Measurements from ENCODE around the gene CDKAL1.
"Not testable (repeated sequence)": the region's sequence is repeated elsewhere in the genome, so short reads cannot be mapped to it uniquely, and the experiment has no call there.

The CDKAL1 gene

DNA sequence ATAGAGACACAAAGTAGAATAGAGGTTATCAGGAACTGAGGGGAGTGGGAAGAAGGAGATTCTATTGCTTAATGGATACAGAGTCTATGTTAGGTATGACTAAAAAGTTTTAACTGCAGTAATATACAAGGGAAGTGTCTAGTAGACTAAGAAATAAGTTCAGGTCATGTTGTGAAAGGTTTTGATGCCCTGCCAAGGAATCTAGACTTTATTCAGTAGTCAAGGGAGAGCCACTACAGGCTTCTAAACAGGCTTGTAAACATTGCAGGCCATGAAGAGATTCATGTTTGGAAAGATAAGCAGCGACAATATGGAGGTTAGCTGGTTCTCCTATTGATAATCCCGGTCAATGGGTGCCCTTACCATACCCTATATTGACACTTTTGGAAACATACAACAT is 706.5 kb downstream of the CDKAL1 start:
- DNase-seq: no peak

DNA sequence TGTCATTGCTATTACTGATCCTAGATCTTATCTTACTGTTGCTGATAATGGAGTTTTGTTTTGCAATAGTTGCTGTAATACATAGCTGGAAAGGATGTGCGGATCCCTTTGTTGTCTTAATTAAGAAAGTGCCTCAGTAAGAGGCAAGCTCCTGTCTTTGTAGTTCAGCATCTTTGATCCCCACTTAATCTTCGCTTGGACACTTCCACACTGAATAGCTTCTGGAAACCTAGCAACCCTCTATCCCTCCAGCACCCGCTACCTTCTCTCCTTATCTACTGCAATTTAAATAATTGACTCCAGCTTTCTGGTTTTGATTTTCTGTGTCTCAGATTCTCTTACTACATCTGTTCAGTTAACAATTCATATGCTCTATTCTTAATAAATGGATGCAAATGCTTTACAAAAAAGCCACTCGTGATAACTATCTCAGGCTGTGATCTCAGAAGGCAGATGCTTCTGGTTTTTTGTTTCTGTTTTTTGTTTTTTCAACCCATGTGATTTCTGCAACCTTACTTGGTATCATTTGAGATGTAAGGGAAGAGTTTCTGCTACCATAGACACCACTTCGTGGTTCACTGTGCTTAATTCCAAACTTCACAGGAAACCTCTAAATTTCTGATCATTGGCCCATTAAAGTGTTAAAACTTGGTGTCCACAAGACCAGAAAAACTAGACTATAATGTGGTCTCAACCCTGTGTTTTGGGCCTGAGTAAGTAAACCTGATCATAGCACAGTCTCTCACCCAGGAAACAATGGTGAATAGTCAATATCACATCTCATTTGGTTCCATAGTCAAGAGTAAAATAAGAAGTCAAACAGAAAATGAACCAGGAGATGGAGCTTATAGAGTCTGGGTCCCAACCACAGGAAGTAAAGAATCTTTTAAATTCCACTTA is 707.2 kb downstream of the CDKAL1 start:
- DNase-seq: no peak

DNA sequence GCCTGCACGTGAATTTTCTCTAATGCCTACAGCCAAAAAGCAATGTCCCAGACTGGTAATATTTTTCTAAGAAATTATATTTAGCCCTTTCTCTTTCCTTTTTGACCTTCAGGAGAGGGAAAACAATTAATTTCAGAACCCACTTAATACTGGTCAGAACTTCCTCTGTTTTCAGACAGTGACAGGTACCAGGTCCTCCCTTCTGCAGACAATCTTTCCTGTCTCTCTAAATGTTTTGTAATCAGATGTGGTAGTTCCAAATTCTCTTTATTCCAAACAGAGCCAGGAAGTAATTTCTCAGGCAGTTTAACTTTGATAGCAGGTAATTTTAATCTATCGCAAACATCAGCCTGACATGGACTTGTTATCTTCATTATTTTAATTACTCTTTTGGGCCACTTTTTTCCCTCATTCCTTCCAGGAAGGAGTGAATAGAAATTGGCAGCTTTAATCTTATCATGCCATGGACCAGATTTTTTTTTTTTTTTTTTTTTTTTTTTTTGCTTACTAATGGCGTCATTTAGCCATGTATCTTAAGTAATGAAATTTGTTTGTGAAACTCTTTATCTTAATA is 710.7 kb downstream of the CDKAL1 start:
- no peak for DNase-seq

DNA sequence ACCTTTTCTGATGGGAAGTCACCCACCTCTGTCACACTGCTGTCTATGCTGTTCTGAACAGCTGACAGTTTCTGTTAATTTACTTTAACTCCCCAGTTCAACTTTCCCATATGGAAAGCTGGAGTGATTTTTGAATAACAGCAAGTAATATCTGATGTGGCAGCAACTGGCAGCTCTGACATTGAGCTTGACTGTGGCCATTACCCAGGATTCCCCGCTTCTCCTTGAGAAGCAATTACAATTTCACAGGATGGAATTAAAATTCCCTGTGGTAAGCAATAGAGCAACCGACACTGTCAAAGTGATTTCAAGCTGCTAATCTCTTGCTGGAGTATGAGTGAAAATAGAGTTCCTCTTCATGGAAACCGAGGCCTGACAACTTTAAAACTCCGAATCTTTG is 711.2 kb downstream of the CDKAL1 start:
- no peak for DNase-seq

DNA sequence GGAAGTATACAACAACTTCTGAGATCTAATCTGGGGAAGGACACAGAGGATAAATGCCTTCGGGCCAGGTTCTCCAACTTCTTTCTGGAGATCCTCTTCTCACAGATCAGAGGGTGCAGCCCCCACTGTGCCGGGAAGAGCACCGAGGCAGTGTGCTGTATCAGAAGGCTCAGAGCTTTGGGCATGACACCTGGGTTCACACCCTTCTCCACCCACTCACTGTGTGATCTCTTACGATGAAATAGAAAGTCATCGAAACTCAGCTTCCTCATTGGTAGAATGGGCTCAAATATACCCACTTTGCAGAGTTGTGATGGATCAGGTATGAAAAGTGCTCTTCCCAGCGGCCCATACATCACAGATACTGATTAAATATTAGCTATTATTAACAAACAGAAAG is 711.8 kb downstream of the CDKAL1 start:
- no peak for DNase-seq

DNA sequence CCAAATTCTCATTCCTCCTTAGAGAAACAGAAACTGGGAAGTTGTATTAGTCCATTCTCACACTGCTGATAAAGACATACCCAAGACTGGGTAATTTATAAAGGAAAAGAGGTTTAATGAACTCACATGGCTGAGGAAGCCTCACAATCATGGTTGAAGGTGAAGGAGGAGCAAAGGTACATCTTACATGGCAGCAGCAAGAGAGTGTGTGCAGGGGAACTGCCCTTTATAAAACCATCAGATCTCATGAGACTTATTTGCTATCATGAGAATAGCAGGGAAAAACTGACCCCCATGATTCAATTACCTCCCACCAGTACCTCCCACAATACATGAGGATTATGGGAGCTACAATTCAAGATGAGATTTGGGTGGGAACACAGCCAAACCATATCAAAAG is 720.2 kb downstream of the CDKAL1 start:
- DNase-seq: not testable (repeated sequence)

DNA sequence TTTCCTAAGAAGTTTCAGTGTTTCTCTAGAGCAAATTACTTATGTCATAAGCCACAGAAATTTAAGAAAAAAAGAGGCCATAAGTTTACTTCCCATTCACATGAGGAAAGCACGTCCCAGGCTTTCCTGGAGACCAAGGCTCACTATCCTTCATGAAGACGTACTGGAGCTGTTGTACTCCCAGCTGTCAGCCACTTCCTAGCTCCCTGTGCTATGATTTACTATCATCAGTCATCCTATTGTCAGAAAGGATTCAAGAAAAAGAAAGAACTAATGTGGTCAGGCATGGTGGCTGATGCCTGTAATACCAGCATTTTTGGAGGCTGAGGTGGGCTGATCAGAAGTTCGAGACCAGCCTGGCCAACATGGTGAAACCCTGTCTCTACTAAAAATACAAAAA is 721.9 kb downstream of the CDKAL1 start:
- no peak for DNase-seq

DNA sequence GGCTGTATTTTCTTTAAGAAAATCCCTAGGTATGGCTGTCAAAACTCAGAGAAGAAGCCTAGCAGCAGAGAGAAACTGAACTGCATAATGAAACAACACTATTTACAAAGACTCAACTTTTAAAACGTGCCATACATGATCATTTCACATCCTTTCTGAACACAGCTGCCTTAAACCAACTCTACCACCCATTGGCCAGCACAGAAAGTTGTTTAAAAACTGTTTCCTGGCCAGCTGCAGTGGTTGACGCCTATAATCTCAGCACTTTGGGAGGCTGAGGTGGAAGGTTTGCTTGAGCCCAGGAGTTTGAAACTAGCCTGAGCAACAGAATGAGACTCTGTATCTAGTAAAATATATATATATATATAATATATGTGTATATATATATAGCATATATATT is 722.9 kb downstream of the CDKAL1 start:
- no peak for DNase-seq

DNA sequence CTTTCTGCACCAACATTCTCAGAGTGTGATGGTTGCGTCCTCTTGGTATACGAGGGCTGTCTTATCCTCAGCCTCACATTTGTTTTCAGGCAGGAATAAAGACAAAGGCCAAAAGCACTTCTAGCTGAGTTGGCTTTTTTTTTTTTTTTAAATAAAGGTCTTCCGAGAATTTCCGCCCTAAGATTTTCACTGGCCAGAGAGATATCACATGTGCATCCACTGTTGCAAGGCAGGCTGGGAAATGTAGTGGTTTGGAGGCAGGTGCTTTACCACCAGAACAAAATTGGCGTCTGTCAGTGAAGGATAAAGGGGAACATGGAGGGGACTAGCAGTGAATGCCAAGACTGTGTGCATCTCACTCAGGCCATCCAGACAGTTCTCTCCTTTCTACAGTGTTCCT is 724.4 kb downstream of the CDKAL1 start:
- no peak for DNase-seq

DNA sequence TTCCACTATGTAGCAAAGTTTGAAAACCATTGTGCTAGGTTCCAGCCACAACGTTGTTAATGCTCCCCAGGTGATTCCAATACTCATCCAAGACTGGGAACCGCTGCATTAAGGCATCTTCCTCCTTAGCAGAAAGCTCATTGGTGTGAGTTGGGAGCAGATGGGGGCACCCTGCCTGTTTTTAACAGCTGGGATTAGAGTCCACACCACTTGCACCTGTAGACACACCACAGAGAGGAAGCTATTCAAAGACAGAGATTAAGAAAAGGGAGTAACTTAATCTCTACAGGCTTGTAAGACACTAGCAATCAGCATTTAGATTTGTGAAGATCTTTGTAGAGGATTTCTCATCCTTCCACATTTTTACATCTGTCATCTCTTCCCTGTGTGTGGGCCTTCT is 725.4 kb downstream of the CDKAL1 start:
- no peak for DNase-seq

DNA sequence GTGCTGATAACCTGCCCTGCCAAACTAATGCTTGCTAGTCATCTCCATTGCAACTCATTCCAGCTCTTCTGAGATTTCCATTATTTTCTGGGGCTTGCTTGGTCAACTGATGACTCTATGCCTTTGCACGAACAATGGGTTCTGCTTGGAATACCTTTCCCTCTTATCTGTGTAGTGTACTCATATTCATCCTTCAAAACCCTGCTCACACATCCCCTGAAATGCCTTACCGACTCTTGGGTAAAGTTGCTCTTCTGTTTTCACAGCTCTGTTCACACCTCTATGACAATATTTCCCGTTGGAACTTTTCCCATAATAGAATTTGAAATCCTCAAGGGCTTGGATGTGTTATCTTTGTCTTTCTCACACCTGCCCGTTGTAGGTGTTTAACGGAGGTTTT is 728.2 kb downstream of the CDKAL1 start:
- DNase-seq: no peak

DNA sequence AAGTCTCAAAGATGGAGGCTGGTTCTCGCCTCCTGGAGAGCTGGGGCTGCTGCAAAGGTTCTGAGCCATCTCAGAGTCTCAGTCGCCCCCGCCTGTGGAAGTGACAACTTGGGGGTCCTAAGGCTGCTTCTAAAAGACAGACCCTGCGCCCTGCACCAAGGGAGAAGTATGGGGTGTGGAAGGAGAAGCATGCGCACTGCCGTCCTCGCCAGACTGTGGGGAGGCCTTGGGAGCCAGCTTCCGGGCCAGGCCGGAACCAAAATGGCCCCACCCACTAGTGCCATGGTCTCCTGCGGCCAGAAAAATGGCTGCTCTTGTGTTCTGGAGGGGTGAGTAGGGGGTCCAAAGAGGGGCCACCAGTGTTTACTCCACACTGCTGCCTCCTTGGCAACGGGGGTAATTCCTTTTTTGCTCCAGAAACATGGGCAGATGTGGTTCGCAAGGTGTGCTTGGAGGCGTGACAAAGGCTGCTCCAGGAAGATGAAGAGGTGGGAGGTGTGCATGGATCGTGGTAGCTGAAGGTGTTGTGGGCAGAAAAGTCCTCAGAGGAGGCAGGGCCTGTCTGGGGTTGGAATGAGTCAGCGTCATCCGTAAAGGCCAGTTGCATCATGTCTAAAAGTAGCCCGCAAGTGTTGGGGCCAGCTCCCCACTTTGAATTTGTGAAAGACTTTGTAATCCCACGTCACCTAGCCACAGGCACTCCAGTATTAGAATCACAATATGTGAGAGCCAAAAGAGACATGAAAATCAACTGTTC is 729.5 kb downstream of the CDKAL1 start:
- no peak for DNase-seq

DNA sequence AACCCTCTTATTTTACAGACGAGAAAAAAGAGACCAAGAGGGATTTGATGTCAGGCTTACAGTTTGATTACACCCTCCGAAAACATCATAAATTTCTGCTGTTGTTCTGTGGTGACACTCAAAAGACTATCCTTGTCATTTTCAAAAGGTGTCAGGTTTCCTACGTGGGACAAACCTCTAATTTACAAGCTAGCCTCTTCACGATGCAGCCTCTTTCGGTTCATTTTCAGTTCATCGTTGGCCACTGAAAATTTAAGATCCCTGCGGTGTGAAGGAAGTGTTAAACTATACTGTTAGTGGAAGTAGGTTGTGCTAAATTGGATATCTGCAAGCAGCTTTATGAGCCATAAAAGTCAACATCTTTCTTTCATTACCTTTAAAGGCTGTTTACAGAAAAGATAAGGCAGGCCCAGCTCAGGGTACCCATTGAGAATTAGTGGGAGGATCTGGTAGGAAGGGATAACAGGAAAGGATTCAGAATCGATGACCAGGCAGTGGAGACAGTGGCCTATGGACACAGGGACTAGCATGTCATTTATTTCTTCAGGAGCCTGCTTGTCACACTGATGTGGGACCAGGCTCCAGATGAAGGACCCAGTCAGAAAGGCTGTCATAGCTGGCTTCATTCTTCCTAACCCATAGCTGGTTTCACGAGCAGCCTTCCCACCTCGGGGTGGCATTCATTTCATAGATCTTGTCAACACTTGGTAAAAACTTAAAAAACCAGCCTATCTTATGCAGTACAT is 730.2 kb downstream of the CDKAL1 start:
- peak; percentile 81 for DNase-seq

DNA sequence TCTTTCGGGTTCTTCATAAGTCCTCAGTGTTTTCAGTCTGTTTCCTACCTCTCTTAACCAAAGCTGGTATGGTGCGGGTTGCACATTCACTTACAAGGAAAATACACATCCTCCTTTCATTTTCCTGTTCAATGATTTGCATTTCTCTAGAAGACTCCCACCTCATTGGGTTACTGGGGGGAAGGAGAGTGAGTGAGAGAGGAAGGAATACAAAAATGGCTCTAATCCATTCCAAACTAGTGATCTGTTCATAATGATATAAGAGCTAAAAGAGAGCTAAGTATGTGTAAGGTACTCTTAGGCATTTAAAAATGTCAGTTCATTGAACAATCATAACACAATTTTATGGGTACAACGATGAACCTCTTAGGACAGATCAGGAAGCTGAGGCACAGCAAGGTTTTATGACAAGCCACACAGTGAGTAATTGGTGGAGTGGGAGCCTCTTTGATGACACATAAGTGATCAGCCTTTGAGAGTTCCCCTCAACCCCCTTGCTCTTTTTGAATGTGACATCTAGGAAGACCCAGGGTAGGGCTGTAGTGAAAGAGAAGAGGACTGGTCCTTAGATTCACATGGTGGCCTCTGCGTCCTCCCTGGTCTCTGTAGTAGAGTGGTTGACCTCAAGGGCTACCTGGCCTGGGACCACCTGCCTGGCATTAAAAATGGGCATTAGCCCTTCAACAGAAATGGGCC is 730.9 kb downstream of the CDKAL1 start:
- DNase-seq: no peak

DNA sequence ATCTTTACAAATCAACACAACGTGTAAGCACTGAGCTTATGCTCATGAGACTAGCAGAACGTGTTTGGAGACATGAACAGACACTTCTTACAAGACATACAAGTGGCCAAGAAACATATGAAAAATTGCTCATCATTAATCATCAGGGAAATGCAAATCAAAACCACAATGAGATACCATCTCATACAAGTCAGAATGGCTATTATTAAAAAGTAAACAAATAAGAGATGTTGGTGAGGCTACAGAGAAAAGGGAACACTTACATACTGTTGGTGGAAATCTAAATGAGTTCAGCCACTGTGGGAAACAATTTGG is 731.4 kb downstream of the CDKAL1 start:
- no peak for DNase-seq

DNA sequence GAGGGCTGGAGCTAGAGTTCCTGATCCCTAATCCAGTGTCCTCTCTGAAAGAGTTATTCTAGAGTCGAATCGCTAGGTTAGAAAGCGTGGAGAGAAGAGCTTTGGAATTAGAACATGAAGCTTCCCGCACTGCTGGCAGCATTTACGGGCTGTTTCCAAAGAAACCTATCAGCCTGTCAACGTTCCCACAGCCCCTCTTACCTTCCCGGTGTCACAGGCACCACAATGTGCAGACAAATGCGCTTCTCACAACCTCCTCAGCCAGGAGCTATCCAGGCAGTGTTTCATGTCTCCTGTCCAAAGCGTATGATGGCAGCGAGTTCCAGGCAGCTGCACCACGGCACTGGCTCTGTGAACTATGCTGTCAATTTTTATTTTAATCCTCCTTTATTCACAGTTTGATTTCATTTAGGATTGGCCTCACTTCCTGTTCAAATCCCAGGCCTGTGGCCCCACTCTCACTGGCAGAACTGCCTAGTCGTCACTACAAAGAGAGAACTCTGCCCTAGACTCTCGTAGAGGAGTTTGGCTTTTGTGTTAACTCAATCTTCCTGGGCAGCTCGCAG is 736.5 kb downstream of the CDKAL1 start:
- DNase-seq: no peak

DNA sequence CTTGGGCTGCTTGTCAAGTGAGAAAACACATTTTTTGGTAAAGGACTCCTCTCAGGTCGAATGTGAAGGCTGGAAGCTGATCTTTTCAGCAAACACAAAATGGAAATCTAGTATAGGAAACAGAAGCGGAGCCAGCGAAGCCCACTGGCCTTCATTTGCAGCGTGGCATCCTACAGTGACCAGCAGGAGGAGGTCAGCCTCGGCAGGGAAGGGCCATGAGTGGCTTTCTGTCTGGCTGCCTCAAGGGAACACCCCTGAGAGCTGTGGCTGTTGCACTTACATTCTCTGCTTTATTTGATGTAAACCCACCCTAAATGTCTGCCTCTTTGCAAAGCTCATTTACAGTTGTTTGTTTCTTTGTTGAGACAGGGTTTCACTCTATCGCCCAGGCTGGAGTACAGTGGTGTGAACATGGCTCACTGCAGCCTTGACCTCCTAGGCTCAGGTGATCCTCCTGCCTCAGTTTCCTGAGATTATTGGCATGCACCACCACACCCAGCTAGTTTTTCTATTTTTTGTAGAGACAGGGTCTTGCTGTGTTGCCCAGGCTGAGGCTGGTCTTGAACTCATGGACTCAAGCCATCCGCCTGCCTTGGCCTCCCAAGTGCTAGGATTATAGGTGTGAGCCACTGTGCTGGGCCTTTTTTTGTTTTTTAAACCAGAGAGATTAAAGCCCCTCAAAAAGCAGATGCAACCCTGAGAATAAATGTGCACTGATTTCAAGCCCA is 737.3 kb downstream of the CDKAL1 start:
- no peak for DNase-seq

DNA sequence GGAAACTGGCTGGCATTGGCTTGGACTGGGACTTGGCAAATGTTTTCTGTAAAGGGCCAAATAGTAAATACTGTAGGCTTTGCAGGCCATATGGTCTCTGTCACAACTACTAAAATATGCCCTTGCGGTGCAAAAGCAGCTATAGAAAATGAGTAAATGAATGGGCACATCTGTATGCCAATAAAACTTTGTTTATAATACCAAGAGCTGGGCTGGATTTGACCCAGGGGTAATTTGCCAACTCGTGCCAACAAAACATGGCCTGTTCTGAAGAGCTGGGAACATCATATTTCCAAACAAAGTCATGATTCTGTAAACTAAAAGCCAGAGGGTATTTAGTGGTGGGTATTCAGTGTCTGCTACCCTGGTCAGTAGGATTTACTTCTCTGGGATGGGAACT is 739.2 kb downstream of the CDKAL1 start:
- DNase-seq: no peak

DNA sequence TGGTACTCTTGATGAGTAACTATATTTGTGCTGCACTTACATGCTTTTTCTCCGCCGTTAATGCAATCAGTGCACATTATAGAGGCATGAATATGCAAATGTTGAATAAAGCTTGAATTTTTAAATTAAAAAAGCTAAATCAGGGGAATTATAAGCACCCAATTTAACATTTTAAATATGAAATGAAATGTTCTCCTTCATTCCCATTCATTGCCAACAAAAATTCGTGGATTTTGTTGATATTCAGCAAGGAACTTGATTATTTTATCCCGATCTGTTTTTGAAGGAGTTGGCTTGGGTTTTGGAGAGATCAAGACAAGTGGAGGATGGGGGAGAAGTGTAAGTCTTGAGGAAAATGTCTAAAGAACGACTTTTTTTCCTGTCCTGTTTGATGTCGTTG is 740.6 kb downstream of the CDKAL1 start:
- DNase-seq: no peak

DNA sequence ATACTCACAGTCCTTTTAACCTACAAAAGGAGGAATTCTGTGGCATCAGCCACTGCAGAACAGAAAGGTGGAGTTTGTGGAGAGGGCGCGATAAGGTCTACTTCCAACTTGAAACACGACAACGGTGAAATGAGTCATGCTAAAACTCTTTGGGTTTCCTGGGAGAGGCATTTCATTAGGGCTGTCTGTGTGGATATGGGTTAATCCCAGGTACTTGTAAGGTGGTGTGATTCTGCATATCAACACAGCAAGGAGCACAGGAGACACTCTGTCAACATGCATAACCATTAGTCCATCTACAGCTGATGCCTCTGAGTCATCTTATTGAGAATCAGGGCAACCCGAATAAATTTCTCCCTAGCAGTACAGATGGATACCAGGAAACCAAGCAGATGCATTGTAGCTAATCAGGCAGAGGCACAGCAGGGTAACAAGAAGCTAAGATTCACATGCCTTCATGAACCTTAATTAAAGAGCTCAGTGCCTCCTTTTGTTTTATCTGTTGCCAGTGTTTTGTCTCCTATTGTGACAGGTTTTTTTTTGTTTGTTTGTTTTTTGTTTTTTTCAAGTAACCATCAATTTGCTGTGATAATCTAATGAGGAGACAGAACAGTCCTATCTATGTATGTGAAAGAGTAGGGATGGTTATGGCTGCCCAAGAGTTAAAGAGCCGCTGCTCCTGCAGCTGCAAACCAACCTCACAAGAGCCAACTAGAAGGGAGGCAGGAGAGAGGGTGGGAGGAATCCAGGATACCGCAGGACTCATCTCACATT is 743.5 kb downstream of the CDKAL1 start:
- no peak for DNase-seq

DNA sequence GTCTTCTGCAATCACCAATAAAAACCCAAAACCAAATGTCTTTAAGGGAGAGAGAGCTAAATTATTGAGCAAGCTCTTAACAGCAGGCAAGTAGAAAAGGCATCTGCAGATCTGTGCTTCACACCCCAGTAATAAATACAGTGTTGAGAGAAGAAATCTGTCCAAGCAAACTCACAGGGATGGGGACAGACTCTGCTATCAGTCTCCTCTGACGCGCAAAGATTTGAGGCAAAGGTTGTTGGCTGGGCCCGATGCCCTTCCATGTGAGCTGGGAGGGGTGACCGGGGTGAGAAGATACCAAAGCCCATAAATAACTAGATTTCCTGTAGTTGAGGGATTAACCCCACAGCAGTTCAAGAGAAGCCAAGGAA is 744.1 kb downstream of the CDKAL1 start:
- no peak for DNase-seq

All from NCI-H1417 treated with DMSO at 0.1 percent for 48 hours (cell line).